Measurements from ENCODE around the gene RHOB. TPM values are rescaled to one million over a fixed set of nuclear protein-coding genes. Genes with fewer than 3 reads are reported as not detected.

RHOB gene
- total and polyA plus RNA-seq, 12 donors, result 105 to 337 (median 159) TPM

DNA sequence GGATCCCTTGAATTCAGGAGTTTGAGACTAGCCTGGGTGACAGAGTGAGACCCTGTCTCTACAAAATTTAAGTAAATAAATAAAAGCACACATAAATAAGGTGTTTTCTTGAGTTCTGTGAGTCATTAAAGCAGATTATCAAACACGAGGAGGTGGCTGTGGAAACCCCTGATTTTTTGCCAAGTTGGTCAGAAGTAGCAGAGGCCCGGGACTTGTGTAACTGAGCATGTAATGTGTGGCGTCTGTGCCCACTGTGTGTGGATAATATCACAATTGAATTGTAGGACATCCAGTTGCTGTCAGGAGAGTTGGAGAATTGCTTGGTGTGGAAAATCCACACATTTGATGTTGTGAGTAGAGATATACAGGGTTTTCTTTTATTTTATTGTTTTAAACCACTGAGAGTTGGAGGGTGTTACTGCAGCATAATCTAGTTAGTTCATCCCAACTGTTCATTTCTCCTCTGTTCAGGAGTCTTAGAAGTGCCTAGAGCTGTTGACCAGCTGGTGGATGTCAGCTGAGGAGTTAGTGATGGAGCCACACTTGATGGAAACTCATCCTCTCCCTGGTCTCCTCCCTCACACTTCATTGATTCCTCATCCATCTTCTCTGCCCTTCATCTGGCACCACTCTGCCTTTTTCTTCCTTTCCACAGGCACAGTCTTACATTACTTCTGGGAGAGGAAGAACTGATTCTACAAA, 45.9 kb upstream of the RHOB start:
- Histone ChIP-seq H3K27me3 (no peaks in the 10 kb centered on the region), H3K36me3 (no peaks in the 10 kb centered on the region), H3K4me1 (no peaks in the 10 kb centered on the region), H3K9me3 (no peaks in the 10 kb centered on the region), H3K4me3 (no peak overlapping the region), H3K27ac (no peak overlapping the region)
- ATAC-seq, result no peak
- DNase-seq, result no peak
- 66 to 87% methylated on average over 3 of the region's 3 CpGs for WGBS, 2 donors
- TF ChIP-seq, protein P1, sequence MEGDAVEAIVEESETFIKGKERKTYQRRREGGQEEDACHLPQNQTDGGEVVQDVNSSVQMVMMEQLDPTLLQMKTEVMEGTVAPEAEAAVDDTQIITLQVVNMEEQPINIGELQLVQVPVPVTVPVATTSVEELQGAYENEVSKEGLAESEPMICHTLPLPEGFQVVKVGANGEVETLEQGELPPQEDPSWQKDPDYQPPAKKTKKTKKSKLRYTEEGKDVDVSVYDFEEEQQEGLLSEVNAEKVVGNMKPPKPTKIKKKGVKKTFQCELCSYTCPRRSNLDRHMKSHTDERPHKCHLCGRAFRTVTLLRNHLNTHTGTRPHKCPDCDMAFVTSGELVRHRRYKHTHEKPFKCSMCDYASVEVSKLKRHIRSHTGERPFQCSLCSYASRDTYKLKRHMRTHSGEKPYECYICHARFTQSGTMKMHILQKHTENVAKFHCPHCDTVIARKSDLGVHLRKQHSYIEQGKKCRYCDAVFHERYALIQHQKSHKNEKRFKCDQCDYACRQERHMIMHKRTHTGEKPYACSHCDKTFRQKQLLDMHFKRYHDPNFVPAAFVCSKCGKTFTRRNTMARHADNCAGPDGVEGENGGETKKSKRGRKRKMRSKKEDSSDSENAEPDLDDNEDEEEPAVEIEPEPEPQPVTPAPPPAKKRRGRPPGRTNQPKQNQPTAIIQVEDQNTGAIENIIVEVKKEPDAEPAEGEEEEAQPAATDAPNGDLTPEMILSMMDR (IDR thresholded peaks at IDR 0.05), result no peak
- intact Hi-C loops (cut with DNase I), result no loop called here

DNA sequence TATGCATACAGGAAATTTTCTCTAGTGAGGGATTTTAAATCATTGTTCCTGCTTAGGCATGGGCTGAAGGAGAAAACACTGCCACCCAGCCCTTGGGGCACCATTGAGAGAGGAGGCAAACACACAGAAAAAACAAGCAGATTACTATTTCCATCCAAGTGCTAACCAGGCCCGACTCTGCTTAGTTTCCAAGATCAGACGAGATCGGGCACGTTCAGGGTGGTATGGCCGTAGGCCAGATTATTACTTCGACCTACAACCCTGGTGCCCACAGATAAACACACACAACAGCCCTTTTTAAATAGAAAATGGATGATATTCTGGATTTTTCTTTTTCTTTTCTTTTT, 45.4 kb upstream of the RHOB start:
- no peak for ATAC-seq
- Histone ChIP-seq H3K36me3 (no peaks in the 10 kb centered on the region), H3K27me3 (no peaks in the 10 kb centered on the region), H3K4me3 (no peak overlapping the region), H3K9me3 (no peaks in the 10 kb centered on the region), H3K4me1 (no peaks in the 10 kb centered on the region), H3K27ac (no peak overlapping the region)
- DNase-seq, result no peak
- TF ChIP-seq, protein P1 (IDR thresholded peaks at IDR 0.05), result no peak
- 81 to 95% methylated on average over 6 of the region's 6 CpGs for WGBS, 2 donors
- intact Hi-C loops (cut with DNase I), result no loop called here

DNA sequence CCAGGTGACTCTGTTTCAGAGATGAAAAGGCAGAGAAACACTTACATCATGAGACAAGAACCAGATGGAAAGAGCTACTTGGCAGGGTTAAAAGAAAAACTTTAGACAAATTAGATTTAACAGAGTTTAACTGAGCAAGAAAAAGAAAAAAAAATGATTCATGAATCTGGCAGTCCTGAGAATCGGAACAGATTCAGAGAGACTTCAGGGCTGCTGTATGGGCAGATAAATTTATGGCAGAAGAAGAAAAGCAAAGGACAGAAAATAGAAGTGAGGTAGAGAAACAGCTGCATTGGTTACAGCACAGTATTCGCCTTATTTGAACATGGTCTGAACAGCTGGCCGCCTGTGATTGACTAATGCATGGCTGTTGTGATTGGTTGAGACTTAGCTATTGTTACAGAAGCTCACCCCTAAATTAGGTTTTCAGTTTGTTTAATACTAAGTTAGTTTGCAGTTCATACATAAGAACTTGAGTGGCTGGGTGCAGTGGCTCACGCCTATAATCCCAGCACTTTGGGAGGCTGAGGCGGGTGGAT, 43.0 kb upstream of the RHOB start:
- ATAC-seq (peak in 2 of 8 donors; percentile 14 to 28), DNase-seq (no peak)
- no peaks in the 10 kb centered on the region for H3K27me3 ChIP-seq
- no peak overlapping the region for H3K4me3 ChIP-seq
- H3K36me3 ChIP-seq, result no peaks in the 10 kb centered on the region
- H3K4me1 ChIP-seq, result no peaks in the 10 kb centered on the region
- intact Hi-C loops (cut with DNase I), result no loop called here
- WGBS, 2 donors, result 79 to 80% methylated on average over 5 of the region's 5 CpGs
- H3K27ac ChIP-seq, result no peak overlapping the region
- peaks cover 0 to 14% (median 10%) of the 10 kb centered on the region in 11 donors for H3K9me3 ChIP-seq
- TF ChIP-seq, protein P1 (IDR thresholded peaks at IDR 0.05), result no peak

DNA sequence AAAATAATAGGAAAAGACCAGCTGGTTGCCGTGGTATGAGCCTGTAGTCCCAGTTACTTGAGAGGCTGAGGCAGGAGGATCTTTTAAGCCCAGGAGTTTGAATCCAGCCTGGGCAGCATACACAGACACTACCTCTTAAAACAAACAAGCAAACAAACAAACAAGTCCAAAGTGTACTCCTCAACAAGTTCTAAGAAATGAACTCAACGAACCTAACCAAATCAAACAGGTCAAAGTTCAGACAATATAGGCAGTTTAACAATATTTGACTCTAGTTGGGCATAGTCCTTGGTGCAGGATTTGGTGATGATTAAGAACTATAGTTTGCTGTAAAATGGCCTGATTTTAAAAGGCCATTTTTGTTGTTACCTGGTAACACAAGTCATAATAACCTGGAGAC, 41.9 kb upstream of the RHOB start:
- H3K4me1 ChIP-seq, result no peaks in the 10 kb centered on the region
- H3K36me3 ChIP-seq, result no peaks in the 10 kb centered on the region
- 88 to 91% methylated on average over 2 of the region's 2 CpGs for WGBS, 2 donors
- no peak overlapping the region for H3K4me3 ChIP-seq
- ATAC-seq, result no peak
- H3K9me3 ChIP-seq, result peaks cover 0 to 25% (median 18%) of the 10 kb centered on the region in 11 donors
- TF ChIP-seq, protein P1 (IDR thresholded peaks at IDR 0.05), result no peak
- no peak for DNase-seq
- no peak overlapping the region for H3K27ac ChIP-seq
- intact Hi-C loops (cut with DNase I), result no loop called here
- H3K27me3 ChIP-seq, result no peaks in the 10 kb centered on the region

Data from heart right ventricle (tissue), 16 donors.